A673 (cell line): Measurements from ENCODE around the gene PINLYP. TPM values are rescaled to one million over a fixed set of nuclear protein-coding genes. Genes with fewer than 3 reads are reported as not detected.

Experiments used
- BruUV-seq: library from RNA; stranded (reverse); fragments of 400-500 nt; replicated peaks from 2 replicates; lab custom pipeline; 2021; lab: Mats Ljungman, UMichigan
- CTCF ChIA-PET: fragments of 300-600 bp; sonication (Branson Sonifier 250); formaldehyde crosslinking; loops from one replicate; lab custom pipeline; 2022; ENCODE audit warnings: antibody characterized with exemption; lab: Charles Lee
- POLR2A ChIA-PET: fragments of 300-600 bp; sonication (Branson Sonifier 250); formaldehyde crosslinking; loops from one replicate; lab custom pipeline; 2022; ENCODE audit warnings: antibody characterized with exemption; ENCODE audit not compliant: low non-redundant PET; lab: Charles Lee
- DNase-seq: peaks from one replicate; pipeline ENCODE4 v3.0.0-alpha.2; 2015; ENCODE audit warnings: low spot score
- H3K27ac ChIP-seq: fragments of 200-600 bp; sonication (generic); 2 replicates; pipeline ENCODE4 v1.5.1; 2016; ENCODE audit warnings: mixed run types, low read depth, mild to moderate bottlenecking, mixed read lengths, antibody characterized with exemption, low read length; ENCODE audit not compliant: poor library complexity, severe bottlenecking
- H3K27me3 ChIP-seq: fragments of 200-600 bp; sonication (generic); replicated peaks from 2 replicates; pipeline ENCODE4 v1.6.1; 2017; ENCODE audit warnings: mixed run types, low read depth, mild to moderate bottlenecking, mixed read lengths, antibody characterized with exemption, low read length; ENCODE audit not compliant: insufficient read depth, poor library complexity
- H3K36me3 ChIP-seq: fragments of 200-600 bp; sonication (generic); 2 replicates; pipeline ENCODE4 v1.6.1; 2016; ENCODE audit warnings: mixed run types, mild to moderate bottlenecking, mixed read lengths, antibody characterized with exemption, low read length; ENCODE audit not compliant: insufficient read depth, poor library complexity, severe bottlenecking
- H3K4me1 ChIP-seq: fragments of 200-600 bp; sonication (generic); 2 replicates; pipeline ENCODE4 v1.6.1; 2017; ENCODE audit warnings: mixed run types, mild to moderate bottlenecking, mixed read lengths, antibody characterized with exemption, low read length; ENCODE audit not compliant: insufficient read depth, poor library complexity, severe bottlenecking
- H3K4me3 ChIP-seq: fragments of 200-600 bp; sonication (generic); 2 replicates; pipeline ENCODE4 v1.5.1; 2016; ENCODE audit warnings: low read depth, mixed run types, mild to moderate bottlenecking, mixed read lengths, low read length; ENCODE audit not compliant: poor library complexity, severe bottlenecking
- H3K9me3 ChIP-seq: fragments of 200-600 bp; sonication (generic); 2 replicates; pipeline ENCODE4 v1.6.1; 2016; ENCODE audit warnings: mixed run types, low read depth, mild to moderate bottlenecking, mixed read lengths, antibody characterized with exemption, low read length; ENCODE audit not compliant: poor library complexity, severe bottlenecking
- EZH2 ChIP-seq: fragments of 200-600 bp; sonication (generic); IDR thresholded peaks from 2 replicates; pipeline ENCODE4 v1.6.1; 2017; ENCODE audit warnings: borderline replicate concordance, low read depth, mild to moderate bottlenecking, mixed read lengths, antibody characterized with exemption, low read length; ENCODE audit not compliant: poor library complexity, severe bottlenecking
- intact Hi-C: fragments of 100-400 bp; cut with micrococcal nuclease; formaldehyde crosslinking; loops from one replicate; pipeline ENCODE4 v1.10.0; 2022; ENCODE audit not compliant: unreplicated experiment
- total RNA-seq: library from RNA; stranded (reverse); gene quantifications from 2 replicates; pipeline ENCODE4 v1.2.3, GENCODE V29; 2021
- TF ChIP-seq, protein P1 (sequence below): fragments of 300-800, 200-600 bp; sonication (generic); conservative IDR thresholded peaks from 2 replicates; pipeline ENCODE4 v1.5.1; 2017; ENCODE audit warnings: low read depth, mild to moderate bottlenecking, antibody characterized with exemption, low read length, moderate library complexity, mixed read lengths

The PINLYP gene
- total RNA-seq, 1 experiment from 2014 or later = 14.3 TPM

DNA sequence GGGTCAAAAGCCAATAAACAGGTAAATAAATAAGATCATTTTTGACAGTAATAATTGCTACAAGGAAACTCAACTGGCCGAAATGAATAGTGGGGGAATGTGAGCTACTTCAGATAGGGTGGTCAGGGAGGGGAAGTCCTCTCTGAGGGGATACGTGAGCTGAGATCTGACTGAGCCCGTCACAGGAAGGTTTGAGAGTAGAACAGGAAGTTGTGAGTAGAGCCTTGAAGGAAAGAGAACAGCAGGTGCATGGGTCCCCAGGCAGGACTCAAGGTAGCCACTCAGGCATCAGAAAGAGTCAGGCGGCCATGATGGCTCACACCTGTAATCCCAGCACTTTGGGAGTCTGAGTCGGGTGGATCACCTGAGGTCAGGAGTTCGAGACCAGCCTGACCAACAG, 14.1 kb downstream of the PINLYP start:
- Histone ChIP-seq H3K27ac (no peak overlapping the region), H3K36me3 (peaks cover 13% of the 10 kb centered on the region), H3K9me3 (no peaks in the 10 kb centered on the region), H3K4me3 (no peak overlapping the region), H3K27me3 (no peaks in the 10 kb centered on the region), H3K4me1 (peaks cover 4% of the 10 kb centered on the region)
- intact Hi-C loops = no loop called here
- TF ChIP-seq EZH2 = no peak
- TF ChIP-seq, protein P1, sequence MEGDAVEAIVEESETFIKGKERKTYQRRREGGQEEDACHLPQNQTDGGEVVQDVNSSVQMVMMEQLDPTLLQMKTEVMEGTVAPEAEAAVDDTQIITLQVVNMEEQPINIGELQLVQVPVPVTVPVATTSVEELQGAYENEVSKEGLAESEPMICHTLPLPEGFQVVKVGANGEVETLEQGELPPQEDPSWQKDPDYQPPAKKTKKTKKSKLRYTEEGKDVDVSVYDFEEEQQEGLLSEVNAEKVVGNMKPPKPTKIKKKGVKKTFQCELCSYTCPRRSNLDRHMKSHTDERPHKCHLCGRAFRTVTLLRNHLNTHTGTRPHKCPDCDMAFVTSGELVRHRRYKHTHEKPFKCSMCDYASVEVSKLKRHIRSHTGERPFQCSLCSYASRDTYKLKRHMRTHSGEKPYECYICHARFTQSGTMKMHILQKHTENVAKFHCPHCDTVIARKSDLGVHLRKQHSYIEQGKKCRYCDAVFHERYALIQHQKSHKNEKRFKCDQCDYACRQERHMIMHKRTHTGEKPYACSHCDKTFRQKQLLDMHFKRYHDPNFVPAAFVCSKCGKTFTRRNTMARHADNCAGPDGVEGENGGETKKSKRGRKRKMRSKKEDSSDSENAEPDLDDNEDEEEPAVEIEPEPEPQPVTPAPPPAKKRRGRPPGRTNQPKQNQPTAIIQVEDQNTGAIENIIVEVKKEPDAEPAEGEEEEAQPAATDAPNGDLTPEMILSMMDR = no peak
- POLR2A ChIA-PET = no interaction called here
- CTCF ChIA-PET = no interaction called here
- no peak for DNase-seq
- no TSS peak for BruUV-seq

DNA sequence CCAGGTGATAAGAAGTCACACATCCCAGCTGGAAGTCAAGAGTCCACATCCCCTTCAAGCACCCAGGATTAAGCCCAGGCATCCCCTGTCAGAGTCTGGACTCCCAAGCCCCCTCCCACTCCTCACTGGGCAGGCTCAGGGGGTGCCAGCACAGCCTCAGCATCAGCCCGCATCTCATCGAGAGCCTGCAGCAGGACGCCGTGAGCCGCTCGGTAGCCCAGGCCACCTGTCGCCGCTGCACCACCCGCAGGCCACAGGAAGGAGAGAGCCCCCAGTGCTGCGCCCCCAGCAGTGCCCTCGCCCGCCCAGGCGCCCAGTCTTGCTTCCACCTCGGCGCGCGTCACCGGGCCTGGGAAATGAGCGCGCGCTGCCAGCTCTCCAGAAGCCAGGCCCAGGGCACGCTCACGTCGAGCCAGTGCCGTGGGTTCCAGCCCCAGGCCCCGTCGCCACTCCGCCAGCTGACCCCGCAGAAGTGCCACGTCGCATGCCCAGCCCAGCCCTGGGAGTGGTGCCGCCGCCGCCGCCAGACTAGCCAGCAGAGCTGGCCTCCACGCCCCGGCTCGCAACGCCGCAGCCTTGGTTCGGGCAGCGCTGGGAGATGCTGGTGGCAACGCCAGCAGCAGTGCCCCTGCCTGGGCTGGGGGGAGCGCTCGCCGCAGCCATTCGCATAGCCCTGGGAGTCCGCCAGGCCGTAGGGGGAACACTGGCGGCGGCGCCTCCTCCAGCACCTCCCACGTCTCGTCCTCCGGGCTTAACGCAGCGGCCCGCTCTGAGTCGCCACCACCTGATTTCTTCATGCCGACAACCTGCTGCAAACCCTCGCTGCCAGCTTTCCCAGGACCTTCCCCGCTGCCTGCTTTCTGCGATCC, 16.5 kb downstream of the PINLYP start:
- POLR2A ChIA-PET = no interaction called here
- CTCF ChIA-PET = no interaction called here
- TF ChIP-seq, protein P1 = no peak
- TF ChIP-seq EZH2 = no peak
- BruUV-seq = no TSS peak
- peaks cover 13% of the 10 kb centered on the region for H3K36me3 ChIP-seq
- H3K27ac ChIP-seq = no peak overlapping the region
- H3K9me3 ChIP-seq = no peaks in the 10 kb centered on the region
- peaks cover 5% of the 10 kb centered on the region for H3K4me1 ChIP-seq
- intact Hi-C loops = no loop called here
- H3K4me3 ChIP-seq = no peak overlapping the region
- DNase-seq = no peak
- no peaks in the 10 kb centered on the region for H3K27me3 ChIP-seq

DNA sequence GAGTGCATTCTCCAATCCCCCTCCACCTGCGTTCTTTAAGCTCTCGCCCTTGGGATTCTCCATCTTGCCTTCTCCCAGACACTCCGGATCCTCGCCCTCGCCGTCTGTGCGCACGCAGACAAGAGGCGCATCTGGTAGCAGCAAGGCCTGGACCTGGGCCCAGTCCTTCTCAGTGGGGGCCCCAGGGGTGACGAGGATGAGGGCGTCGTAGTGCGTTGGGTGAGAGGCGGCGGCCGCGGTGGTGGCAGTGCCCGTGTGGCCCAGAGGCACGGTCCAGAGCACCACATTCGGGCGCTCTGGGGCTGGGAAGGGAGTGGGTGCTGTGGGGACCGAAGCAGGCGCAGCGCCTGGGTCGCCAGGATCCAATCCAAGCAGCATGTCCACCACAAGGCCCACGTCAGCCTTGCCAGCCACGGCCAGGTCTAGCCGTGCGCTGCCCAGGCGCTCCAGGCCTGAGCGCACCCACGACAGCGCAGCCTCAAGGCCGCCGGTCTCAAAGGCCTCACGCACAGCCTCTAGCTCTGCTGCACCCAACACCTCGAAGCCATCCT, 17.3 kb downstream of the PINLYP start:
- BruUV-seq = no TSS peak
- Histone ChIP-seq H3K27me3 (no peaks in the 10 kb centered on the region), H3K4me3 (no peak overlapping the region), H3K9me3 (no peaks in the 10 kb centered on the region), H3K27ac (no peak overlapping the region), H3K36me3 (peaks cover 13% of the 10 kb centered on the region), H3K4me1 (peaks cover 12% of the 10 kb centered on the region)
- DNase-seq = no peak
- CTCF ChIA-PET = no interaction called here
- POLR2A ChIA-PET = no interaction called here
- intact Hi-C loops = no loop called here
- no peak for TF ChIP-seq EZH2
- TF ChIP-seq, protein P1 = no peak
